ENCODE measurements around the gene PIK3R1.
"Not testable (repeated sequence)": the region's sequence is repeated elsewhere in the genome, so short reads cannot be mapped to it uniquely, and the experiment has no call there.

The PIK3R1 gene

DNA sequence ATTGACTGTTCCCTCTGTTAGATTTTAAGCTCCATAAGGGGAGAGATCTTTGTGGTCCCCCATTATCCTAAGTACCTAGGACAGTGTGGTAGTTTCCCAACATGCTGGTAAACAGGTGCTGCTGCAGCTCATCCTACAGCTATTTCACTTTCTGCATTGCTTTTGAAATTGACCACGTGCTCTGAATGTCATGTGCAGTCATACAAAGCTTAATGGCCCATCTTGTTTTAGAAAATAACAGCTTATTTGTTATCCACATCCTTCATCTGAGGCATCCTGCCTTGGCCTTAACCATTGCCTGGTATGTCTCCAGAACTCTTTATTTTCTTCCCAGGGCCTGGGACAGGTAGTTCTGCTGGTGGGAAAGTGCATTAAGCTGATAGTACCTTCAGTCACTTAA lies 14.7 kb downstream of the PIK3R1 start:
- H3K79me2 ChIP-seq (ENCODE audit: control insufficient read depth, low read length) = peaks cover 81% of the 10 kb centered on the region
- H3F3A ChIP-seq (ENCODE audit: control insufficient read depth, insufficient read depth) = no peaks in the 10 kb centered on the region

DNA sequence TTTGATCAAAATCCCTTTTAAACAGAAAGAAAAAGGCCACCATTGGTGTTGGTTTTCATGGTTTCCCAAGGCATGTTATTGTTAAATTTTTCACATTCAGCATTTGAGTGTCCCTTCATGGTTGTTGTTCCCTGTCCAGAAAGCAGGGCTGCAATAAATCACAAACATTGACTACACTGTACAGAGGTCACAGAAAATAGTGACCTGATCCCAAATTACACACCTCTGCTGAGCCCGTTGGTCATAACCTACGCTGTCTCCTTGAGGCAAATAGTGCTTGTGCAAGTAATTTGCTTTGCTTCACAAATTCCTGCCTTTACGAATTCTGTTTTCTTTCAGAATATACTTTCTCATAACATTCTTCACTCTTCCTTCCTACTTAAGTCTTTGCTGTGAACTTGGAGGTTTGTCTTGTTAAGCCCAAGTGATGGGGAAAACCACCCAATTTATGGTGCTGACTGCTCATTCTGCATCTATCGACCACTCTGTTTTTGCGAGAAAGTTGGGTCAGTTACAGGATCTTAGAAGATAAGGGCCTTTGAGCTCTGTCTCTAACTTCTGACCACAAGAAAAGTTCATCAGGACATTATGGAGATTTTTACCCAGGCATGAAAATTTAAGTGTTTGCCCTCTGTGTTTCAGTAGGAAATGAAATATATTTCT lies 16.0 kb downstream of the PIK3R1 start:
- H3K27ac ChIP-seq (ENCODE audit: low read depth, low read length) = no peak overlapping the region
- no peaks in the 10 kb centered on the region; the same call in 1 of the 2 replicates for H4K20me1 ChIP-seq (ENCODE audit: control insufficient read depth, insufficient read depth, low read depth, low read length)
- peaks cover 25% of the 10 kb centered on the region for H3K36me3 ChIP-seq (ENCODE audit: control insufficient read depth, low read length)
- TF ChIP-seq EZH2phosphoT487 (IDR thresholded peaks at IDR 0.05; ENCODE audit: borderline replicate concordance, low read length) = no peak
- TF ChIP-seq, protein P1, sequence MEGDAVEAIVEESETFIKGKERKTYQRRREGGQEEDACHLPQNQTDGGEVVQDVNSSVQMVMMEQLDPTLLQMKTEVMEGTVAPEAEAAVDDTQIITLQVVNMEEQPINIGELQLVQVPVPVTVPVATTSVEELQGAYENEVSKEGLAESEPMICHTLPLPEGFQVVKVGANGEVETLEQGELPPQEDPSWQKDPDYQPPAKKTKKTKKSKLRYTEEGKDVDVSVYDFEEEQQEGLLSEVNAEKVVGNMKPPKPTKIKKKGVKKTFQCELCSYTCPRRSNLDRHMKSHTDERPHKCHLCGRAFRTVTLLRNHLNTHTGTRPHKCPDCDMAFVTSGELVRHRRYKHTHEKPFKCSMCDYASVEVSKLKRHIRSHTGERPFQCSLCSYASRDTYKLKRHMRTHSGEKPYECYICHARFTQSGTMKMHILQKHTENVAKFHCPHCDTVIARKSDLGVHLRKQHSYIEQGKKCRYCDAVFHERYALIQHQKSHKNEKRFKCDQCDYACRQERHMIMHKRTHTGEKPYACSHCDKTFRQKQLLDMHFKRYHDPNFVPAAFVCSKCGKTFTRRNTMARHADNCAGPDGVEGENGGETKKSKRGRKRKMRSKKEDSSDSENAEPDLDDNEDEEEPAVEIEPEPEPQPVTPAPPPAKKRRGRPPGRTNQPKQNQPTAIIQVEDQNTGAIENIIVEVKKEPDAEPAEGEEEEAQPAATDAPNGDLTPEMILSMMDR (IDR thresholded peaks at IDR 0.05; ENCODE audit: low read depth, low read length, poor library complexity, severe bottlenecking) = no peak
- H3K79me2 ChIP-seq (ENCODE audit: control insufficient read depth, low read length) = peaks cover 78% of the 10 kb centered on the region
- H3K27me3 ChIP-seq (ENCODE audit: control insufficient read depth, low read length) = no peaks in the 10 kb centered on the region
- no peaks in the 10 kb centered on the region for H3K9me3 ChIP-seq (ENCODE audit: control insufficient read depth, insufficient read depth, low read length)
- no peaks in the 10 kb centered on the region for H3F3A ChIP-seq (ENCODE audit: control insufficient read depth, insufficient read depth)
- no peak overlapping the region for H3K4me2 ChIP-seq (ENCODE audit: low read length)
- H3K4me1 ChIP-seq (ENCODE audit: control insufficient read depth, low read length) = no peaks in the 10 kb centered on the region
- H3K4me3 ChIP-seq (ENCODE audit: low read length) = no peak overlapping the region
- no peaks in the 10 kb centered on the region for H3K9me2 ChIP-seq (replicated peaks; ENCODE audit: control insufficient read depth, low read length)

More for the DNA sequence above, 14.7 kb downstream of the PIK3R1 start:
- no peaks in the 10 kb centered on the region for H3K4me1 ChIP-seq (ENCODE audit: control insufficient read depth, low read length)
- no peaks in the 10 kb centered on the region for H3K27me3 ChIP-seq (ENCODE audit: control insufficient read depth, low read length)
- H3K36me3 ChIP-seq (ENCODE audit: control insufficient read depth, low read length) = peaks cover 37% of the 10 kb centered on the region
- H3K4me2 ChIP-seq (ENCODE audit: low read length) = no peak overlapping the region
- H4K20me1 ChIP-seq (ENCODE audit: control insufficient read depth, insufficient read depth, low read depth, low read length) = peaks cover 5% of the 10 kb centered on the region; the same call in 1 of the 2 replicates
- no peaks in the 10 kb centered on the region for H3K9me2 ChIP-seq (replicated peaks; ENCODE audit: control insufficient read depth, low read length)
- no peak overlapping the region for H3K27ac ChIP-seq (ENCODE audit: low read depth, low read length)
- no peak overlapping the region for H3K4me3 ChIP-seq (ENCODE audit: low read length)
- TF ChIP-seq EZH2phosphoT487 (IDR thresholded peaks at IDR 0.05; ENCODE audit: borderline replicate concordance, low read length) = no peak
- no peaks in the 10 kb centered on the region for H3K9me3 ChIP-seq (ENCODE audit: control insufficient read depth, insufficient read depth, low read length)

DNA sequence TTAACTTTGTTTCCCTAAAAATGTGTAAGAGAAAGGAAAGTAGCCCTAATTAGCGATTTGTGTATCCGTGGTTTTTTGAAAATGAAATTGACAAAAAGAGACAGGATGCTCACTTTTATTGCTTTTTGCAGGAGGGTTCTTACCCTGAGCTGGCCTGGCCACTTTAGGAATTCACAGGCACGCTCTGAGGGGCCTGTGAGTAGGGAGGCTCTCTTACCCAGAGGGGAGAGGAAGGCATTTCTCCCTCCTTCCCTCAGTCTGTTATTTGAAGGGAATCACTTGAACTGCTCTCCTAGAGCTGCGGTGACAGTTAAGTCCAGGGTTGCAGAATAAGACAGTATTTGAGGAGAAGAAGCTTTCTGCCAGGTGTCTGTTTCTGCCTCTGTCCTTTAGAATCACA lies 16.7 kb downstream of the PIK3R1 start:
- TF ChIP-seq, protein P1 (IDR thresholded peaks at IDR 0.05; ENCODE audit: low read depth, low read length, poor library complexity, severe bottlenecking) = no peak
- TF ChIP-seq EZH2phosphoT487 (IDR thresholded peaks at IDR 0.05; ENCODE audit: borderline replicate concordance, low read length) = no peak
- Histone ChIP-seq H3K79me2 (ENCODE audit: control insufficient read depth, low read length) (peaks cover 83% of the 10 kb centered on the region), H3K4me2 (ENCODE audit: low read length) (no peak overlapping the region), H3K27me3 (ENCODE audit: control insufficient read depth, low read length) (no peaks in the 10 kb centered on the region), H3F3A (ENCODE audit: control insufficient read depth, insufficient read depth) (no peaks in the 10 kb centered on the region), H3K9me3 (ENCODE audit: control insufficient read depth, insufficient read depth, low read length) (no peaks in the 10 kb centered on the region), H3K4me3 (ENCODE audit: low read length) (no peak overlapping the region), H4K20me1 (ENCODE audit: control insufficient read depth, insufficient read depth, low read depth, low read length) (no peaks in the 10 kb centered on the region; the same call in 1 of the 2 replicates), H3K4me1 (ENCODE audit: control insufficient read depth, low read length) (no peaks in the 10 kb centered on the region), H3K36me3 (ENCODE audit: control insufficient read depth, low read length) (peaks cover 17% of the 10 kb centered on the region), H3K27ac (ENCODE audit: low read depth, low read length) (no peak overlapping the region), H3K9me2 (replicated peaks; ENCODE audit: control insufficient read depth, low read length) (no peaks in the 10 kb centered on the region)

DNA sequence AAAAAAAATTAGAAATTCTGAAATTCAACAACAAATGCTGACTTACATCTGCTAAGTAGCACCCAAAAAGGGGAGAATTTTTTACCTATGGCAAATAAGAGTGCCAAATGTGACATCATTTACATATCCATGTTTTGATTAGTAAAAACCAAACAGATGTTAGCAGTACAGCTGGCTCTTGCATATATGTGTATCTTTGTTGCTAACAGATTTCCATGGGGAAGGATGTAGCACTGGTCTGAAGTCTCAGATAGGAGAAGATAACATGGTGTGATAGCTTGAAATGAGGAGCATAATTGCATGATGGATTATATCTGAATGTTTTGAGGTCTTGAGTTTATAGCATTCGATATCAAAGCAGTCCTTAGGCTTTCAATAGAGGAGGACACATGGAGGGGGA lies 17.5 kb downstream of the PIK3R1 start:
- H3K79me2 ChIP-seq (ENCODE audit: control insufficient read depth, low read length) = peaks cover 84% of the 10 kb centered on the region
- TF ChIP-seq, protein P1 (IDR thresholded peaks at IDR 0.05; ENCODE audit: low read depth, low read length, poor library complexity, severe bottlenecking) = no peak
- TF ChIP-seq EZH2phosphoT487 (IDR thresholded peaks at IDR 0.05; ENCODE audit: borderline replicate concordance, low read length) = no peak
- H3F3A ChIP-seq (ENCODE audit: control insufficient read depth, insufficient read depth) = no peaks in the 10 kb centered on the region
- no peak overlapping the region for H3K27ac ChIP-seq (ENCODE audit: low read depth, low read length)
- H4K20me1 ChIP-seq (ENCODE audit: control insufficient read depth, insufficient read depth, low read depth, low read length) = no peaks in the 10 kb centered on the region; the same call in 1 of the 2 replicates
- peaks cover 4% of the 10 kb centered on the region for H3K4me1 ChIP-seq (ENCODE audit: control insufficient read depth, low read length)
- no peak overlapping the region for H3K4me2 ChIP-seq (ENCODE audit: low read length)
- no peaks in the 10 kb centered on the region for H3K9me3 ChIP-seq (ENCODE audit: control insufficient read depth, insufficient read depth, low read length)
- no peaks in the 10 kb centered on the region for H3K9me2 ChIP-seq (replicated peaks; ENCODE audit: control insufficient read depth, low read length)
- H3K27me3 ChIP-seq (ENCODE audit: control insufficient read depth, low read length) = no peaks in the 10 kb centered on the region
- peaks cover 9% of the 10 kb centered on the region; the same call in 1 of the 2 replicates for H3K36me3 ChIP-seq (ENCODE audit: control insufficient read depth, low read length)
- no peak overlapping the region for H3K4me3 ChIP-seq (ENCODE audit: low read length)

DNA sequence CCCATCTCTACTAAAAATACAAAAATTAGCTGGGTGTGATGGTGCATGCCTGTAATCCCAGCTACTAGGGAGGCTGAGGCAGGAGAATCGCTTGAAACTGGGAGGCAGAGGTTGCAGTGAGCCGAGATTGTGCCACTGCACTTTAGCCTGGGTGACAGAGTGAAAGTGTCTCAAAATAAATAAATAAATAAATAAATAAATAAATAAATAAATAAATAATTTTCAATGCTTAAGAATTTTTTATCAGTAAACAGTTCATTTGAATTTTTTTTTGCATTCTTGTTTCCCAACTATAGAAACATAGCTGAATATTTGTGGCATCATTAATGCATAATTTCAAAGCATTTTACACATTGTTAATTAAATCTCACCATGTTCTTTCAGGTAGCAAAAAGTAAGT lies 19.7 kb downstream of the PIK3R1 start:
- peaks cover 82% of the 10 kb centered on the region for H3K79me2 ChIP-seq (ENCODE audit: control insufficient read depth, low read length)
- not testable (repeated sequence) for H4K20me1 ChIP-seq (ENCODE audit: control insufficient read depth, insufficient read depth, low read depth, low read length); H3K36me3 ChIP-seq (ENCODE audit: control insufficient read depth, low read length)

More for the DNA sequence above, 19.7 kb downstream of the PIK3R1 start:
- H3K27me3 ChIP-seq (ENCODE audit: control insufficient read depth, low read length); H3K9me3 ChIP-seq (ENCODE audit: control insufficient read depth, insufficient read depth, low read length); H3K9me2 ChIP-seq (replicated peaks; ENCODE audit: control insufficient read depth, low read length); H3F3A ChIP-seq (ENCODE audit: control insufficient read depth, insufficient read depth); H3K4me3 ChIP-seq (ENCODE audit: low read length); H3K27ac ChIP-seq (ENCODE audit: low read depth, low read length); H3K4me2 ChIP-seq (ENCODE audit: low read length): not testable (repeated sequence)
- H3K4me1 ChIP-seq (ENCODE audit: control insufficient read depth, low read length) = peaks cover 25% of the 10 kb centered on the region
